ENCODE results near the gene RBP3.

- TF ChIP-seq, protein P1, sequence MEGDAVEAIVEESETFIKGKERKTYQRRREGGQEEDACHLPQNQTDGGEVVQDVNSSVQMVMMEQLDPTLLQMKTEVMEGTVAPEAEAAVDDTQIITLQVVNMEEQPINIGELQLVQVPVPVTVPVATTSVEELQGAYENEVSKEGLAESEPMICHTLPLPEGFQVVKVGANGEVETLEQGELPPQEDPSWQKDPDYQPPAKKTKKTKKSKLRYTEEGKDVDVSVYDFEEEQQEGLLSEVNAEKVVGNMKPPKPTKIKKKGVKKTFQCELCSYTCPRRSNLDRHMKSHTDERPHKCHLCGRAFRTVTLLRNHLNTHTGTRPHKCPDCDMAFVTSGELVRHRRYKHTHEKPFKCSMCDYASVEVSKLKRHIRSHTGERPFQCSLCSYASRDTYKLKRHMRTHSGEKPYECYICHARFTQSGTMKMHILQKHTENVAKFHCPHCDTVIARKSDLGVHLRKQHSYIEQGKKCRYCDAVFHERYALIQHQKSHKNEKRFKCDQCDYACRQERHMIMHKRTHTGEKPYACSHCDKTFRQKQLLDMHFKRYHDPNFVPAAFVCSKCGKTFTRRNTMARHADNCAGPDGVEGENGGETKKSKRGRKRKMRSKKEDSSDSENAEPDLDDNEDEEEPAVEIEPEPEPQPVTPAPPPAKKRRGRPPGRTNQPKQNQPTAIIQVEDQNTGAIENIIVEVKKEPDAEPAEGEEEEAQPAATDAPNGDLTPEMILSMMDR (IDR thresholded peaks at IDR 0.05), result peak; percentile 94
- TF ChIP-seq EZH2 (IDR thresholded peaks at IDR 0.05), result no peak
Observed at GRCh38 chr10:47311932-47312662, 36.1 kb upstream of the RBP3 start.
